ENCODE data around the gene COA8. TPM values are rescaled to one million over a fixed set of nuclear protein-coding genes. Genes with fewer than 3 reads are reported as not detected.

COA8 gene
- total RNA-seq, 1 experiment from 2014 or later: 62.3 TPM

DNA sequence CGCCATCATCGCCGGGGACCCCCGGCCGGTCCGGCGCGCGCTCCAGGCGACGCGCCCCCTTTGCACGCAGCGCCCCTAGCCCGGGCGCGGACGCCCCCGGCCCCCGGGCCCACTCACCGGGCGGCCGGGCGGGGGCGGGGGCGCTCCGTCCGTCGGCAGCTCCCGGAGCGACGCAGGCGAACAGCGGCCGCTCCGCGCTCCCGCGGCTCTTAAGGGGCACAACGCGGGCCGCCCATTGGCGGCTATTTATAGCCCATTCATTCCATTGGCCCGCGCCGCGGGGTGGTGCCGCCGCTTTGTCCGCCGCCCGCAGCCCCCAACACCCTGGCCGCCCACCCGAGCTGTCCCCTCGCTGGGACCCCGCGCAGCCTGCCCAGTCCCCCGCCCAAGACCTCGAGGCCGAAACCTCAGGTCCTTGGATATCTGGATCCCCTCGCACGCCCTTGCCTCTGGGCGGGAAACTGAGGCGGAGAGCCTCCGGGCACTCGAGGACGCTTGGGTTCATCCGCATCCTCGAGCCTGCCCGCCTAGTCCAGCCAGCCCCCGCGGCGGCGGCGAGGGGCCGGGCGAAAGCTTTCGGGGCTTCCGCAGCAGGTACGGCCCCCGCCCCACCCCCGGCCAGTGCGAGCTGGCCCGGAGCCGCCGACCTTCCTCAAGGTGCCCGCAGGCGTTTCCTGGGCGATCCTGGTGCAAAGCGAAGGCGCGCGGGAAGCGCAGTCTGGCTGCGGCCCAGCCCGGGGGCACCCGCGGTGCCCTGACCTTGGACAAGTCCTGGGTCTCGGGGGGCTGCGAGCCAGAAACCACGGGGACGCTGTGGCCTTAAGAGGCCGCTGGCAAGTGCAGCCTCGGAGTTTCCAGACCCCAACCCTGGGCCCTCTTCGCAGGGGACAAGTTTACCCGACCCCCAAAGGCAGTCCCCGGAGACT, 39.8 kb upstream of the COA8 start, which contains the start of gene CKB:
Gene CKB (minus strand): TSS at position 182 of the 926 bp plus-strand sequence. CDS start 337 bp downstream, outside the sequence.
- H3K9ac ChIP-seq (ENCODE audit: low read length): peak within 1 kb of the TSS; percentile 54
- H3K4me1 ChIP-seq (ENCODE audit: insufficient read depth, low read length): peaks cover 10% of the 10 kb centered on the region
- no peaks in the 10 kb centered on the region for H3K36me3 ChIP-seq (ENCODE audit: low read depth, low read length)
- H3K4me2 ChIP-seq (ENCODE audit: low read length): peak within 1 kb of the TSS; percentile 99
- POLR2A ChIA-PET (ENCODE audit: unreplicated experiment): interaction anchor here (0.6 kb wide), 1 partner anchor 1763 kb away, joined by 8 read pairs; no protein-coding TSS in a partner anchor
- peak within 1 kb of the TSS; percentile 89 for H3K4me3 ChIP-seq (ENCODE audit: low read length)
- H3K9me2 ChIP-seq (replicated peaks; ENCODE audit: low read length): no peaks in the 10 kb centered on the region
- H3F3A ChIP-seq (ENCODE audit: low read length, unreplicated experiment): no peaks in the 10 kb centered on the region
- peak within 1 kb of the TSS; percentile 65 for H2AFZ ChIP-seq (ENCODE audit: low read length)
- peaks cover 4% of the 10 kb centered on the region; the same call in 1 of the 2 replicates for H3K79me2 ChIP-seq (ENCODE audit: low read length)
- no TSS peak for BruUV-seq (replicated peaks)
- no peak for ATAC-seq
- no peaks in the 10 kb centered on the region for H3K9me3 ChIP-seq (ENCODE audit: low read length)
- no peaks in the 10 kb centered on the region for H3K27me3 ChIP-seq (ENCODE audit: low read length)
- DNase-seq: peak; percentile 65
- intact Hi-C loops (cut with micrococcal nuclease): loop anchor here (1.0 kb wide), 1 partner anchor 17 kb away; no protein-coding TSS in a partner anchor
- CTCF ChIA-PET: no interaction called here
- H4K20me1 ChIP-seq (ENCODE audit: low read length): peaks cover 7% of the 10 kb centered on the region; the same call in 1 of the 2 replicates
- TF ChIP-seq, protein P1, sequence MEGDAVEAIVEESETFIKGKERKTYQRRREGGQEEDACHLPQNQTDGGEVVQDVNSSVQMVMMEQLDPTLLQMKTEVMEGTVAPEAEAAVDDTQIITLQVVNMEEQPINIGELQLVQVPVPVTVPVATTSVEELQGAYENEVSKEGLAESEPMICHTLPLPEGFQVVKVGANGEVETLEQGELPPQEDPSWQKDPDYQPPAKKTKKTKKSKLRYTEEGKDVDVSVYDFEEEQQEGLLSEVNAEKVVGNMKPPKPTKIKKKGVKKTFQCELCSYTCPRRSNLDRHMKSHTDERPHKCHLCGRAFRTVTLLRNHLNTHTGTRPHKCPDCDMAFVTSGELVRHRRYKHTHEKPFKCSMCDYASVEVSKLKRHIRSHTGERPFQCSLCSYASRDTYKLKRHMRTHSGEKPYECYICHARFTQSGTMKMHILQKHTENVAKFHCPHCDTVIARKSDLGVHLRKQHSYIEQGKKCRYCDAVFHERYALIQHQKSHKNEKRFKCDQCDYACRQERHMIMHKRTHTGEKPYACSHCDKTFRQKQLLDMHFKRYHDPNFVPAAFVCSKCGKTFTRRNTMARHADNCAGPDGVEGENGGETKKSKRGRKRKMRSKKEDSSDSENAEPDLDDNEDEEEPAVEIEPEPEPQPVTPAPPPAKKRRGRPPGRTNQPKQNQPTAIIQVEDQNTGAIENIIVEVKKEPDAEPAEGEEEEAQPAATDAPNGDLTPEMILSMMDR (conservative IDR thresholded peaks at IDR 0.05; ENCODE audit: low read depth, low read length): no peak
- TF ChIP-seq EZH2phosphoT487 (IDR thresholded peaks at IDR 0.05; ENCODE audit: borderline replicate concordance, low read length): no peak
- TF ChIP-seq EZH2 (IDR thresholded peaks at IDR 0.05; ENCODE audit: low read length, unreplicated experiment): no peak
- no peak within 1 kb of the TSS for H3K27ac ChIP-seq (ENCODE audit: low read length)

- DNase-seq (no peak), ATAC-seq (no peak)
- Histone ChIP-seq H3K9ac (ENCODE audit: low read length) (no peak overlapping the region), H3K9me3 (ENCODE audit: low read length) (no peaks in the 10 kb centered on the region), H3F3A (ENCODE audit: low read length, unreplicated experiment) (no peaks in the 10 kb centered on the region), H4K20me1 (ENCODE audit: low read length) (peaks cover 7% of the 10 kb centered on the region; the same call in 1 of the 2 replicates), H3K27me3 (ENCODE audit: low read length) (no peaks in the 10 kb centered on the region), H3K9me2 (replicated peaks; ENCODE audit: low read length) (no peaks in the 10 kb centered on the region), H3K4me3 (ENCODE audit: low read length) (no peak overlapping the region), H3K4me2 (ENCODE audit: low read length) (no peak overlapping the region), H3K36me3 (ENCODE audit: low read depth, low read length) (no peaks in the 10 kb centered on the region), H3K27ac (ENCODE audit: low read length) (no peak overlapping the region), H3K79me2 (ENCODE audit: low read length) (peaks cover 9% of the 10 kb centered on the region), H2AFZ (ENCODE audit: low read length) (no peak overlapping the region), H3K4me1 (ENCODE audit: insufficient read depth, low read length) (peaks cover 16% of the 10 kb centered on the region)
- ChIA-PET CTCF (no interaction called here), POLR2A (ENCODE audit: unreplicated experiment) (no interaction called here)
- TF ChIP-seq EZH2 (IDR thresholded peaks at IDR 0.05; ENCODE audit: low read length, unreplicated experiment): no peak
- TF ChIP-seq, protein P1 (conservative IDR thresholded peaks at IDR 0.05; ENCODE audit: low read depth, low read length): no peak
- no peak for TF ChIP-seq EZH2phosphoT487 (IDR thresholded peaks at IDR 0.05; ENCODE audit: borderline replicate concordance, low read length)
- TSS peak; percentile 26 for BruUV-seq (replicated peaks)
- intact Hi-C loops (cut with micrococcal nuclease): no loop called here
These were observed 39.2 kb upstream of the COA8 start for GRCh38 chr14:103523575-103523954.

Measured in PC-3 (cell line).